SK-N-SH treated with all-trans-retinoic acid at 6 μM for 48 hours (cell line): ENCODE data around the gene LRRC2.

ENCODE experiments used
- ATAC-seq: fragments of 200-7000 bp; cut with Tn5 transposase; 3 replicates; pipeline ENCODE4 v1.9.1; 2020; ENCODE audit warnings: mild to moderate bottlenecking, moderate library complexity
- ARNTL ChIP-seq: fragments of 450-650 bp; formaldehyde crosslinking; IDR thresholded peaks from 2 replicates; pipeline ENCODE4 v1.5.0; 2020; ENCODE audit warnings: low read depth, mild to moderate bottlenecking, moderate library complexity, borderline replicate concordance
- BACH2 ChIP-seq: fragments of 250-450 bp; sonication (Bioruptor Pico); IDR thresholded peaks from 2 replicates; pipeline ENCODE4 v1.9.0; 2021; ENCODE audit warnings: mild to moderate bottlenecking, borderline replicate concordance
- CSDC2 ChIP-seq: fragments of 250-450 bp; sonication (Bioruptor Pico); IDR thresholded peaks from 2 replicates; pipeline ENCODE4 v1.5.0; 2020; ENCODE audit warnings: mild to moderate bottlenecking, moderate library complexity
- ESRRG ChIP-seq: fragments of 250-450 bp; sonication (Bioruptor Pico); IDR thresholded peaks from 2 replicates; pipeline ENCODE4 v1.6.1; 2021; ENCODE audit warnings: mild to moderate bottlenecking
- GLIS3 ChIP-seq: fragments of 250-450 bp; sonication (Bioruptor Pico); IDR thresholded peaks from 2 replicates; pipeline ENCODE4 v1.5.0; 2020; ENCODE audit warnings: mild to moderate bottlenecking, moderate library complexity
- ISL1 ChIP-seq: fragments of 250-450 bp; sonication (Bioruptor Pico); IDR thresholded peaks from 2 replicates; pipeline ENCODE4 v2.1.2; 2022; ENCODE audit warnings: mild to moderate bottlenecking, moderate library complexity
- OSR1 ChIP-seq: fragments of 250-450 bp; sonication (Bioruptor Pico); IDR thresholded peaks from 2 replicates; pipeline ENCODE4 v1.8.0; 2022; ENCODE audit warnings: moderate library complexity, mild to moderate bottlenecking, inconsistent platforms
- PPARA ChIP-seq: fragments of 250-450 bp; sonication (Bioruptor Pico); IDR thresholded peaks from 2 replicates; pipeline ENCODE4 v1.5.0; 2020; ENCODE audit warnings: mild to moderate bottlenecking, borderline replicate concordance
- RARB ChIP-seq: fragments of 250-450 bp; sonication (Bioruptor Pico); IDR thresholded peaks from 2 replicates; pipeline ENCODE4 v1.8.0; 2021; ENCODE audit warnings: mild to moderate bottlenecking, moderate library complexity
- SNAI2 ChIP-seq: fragments of 250-450 bp; sonication (Bioruptor Pico); IDR thresholded peaks from 2 replicates; pipeline ENCODE4 v1.5.0; 2020; ENCODE audit warnings: mild to moderate bottlenecking, moderate library complexity
- TCF4 ChIP-seq: fragments of 250-450 bp; sonication (Bioruptor Pico); IDR thresholded peaks from 2 replicates; pipeline ENCODE4 v1.8.0; 2021; ENCODE audit warnings: mild to moderate bottlenecking, moderate library complexity, borderline replicate concordance
- TOX ChIP-seq: fragments of 250-450 bp; sonication (Bioruptor Pico); IDR thresholded peaks from 2 replicates; pipeline ENCODE4 v1.8.0; 2021; ENCODE audit warnings: mild to moderate bottlenecking, moderate library complexity, borderline replicate concordance
- ZC3H10 ChIP-seq: fragments of 250-450 bp; sonication (Bioruptor Pico); IDR thresholded peaks from 2 replicates; pipeline ENCODE4 v1.5.1; 2021; ENCODE audit warnings: mild to moderate bottlenecking, moderate library complexity
- ZFP3 ChIP-seq: fragments of 250-450 bp; sonication (Bioruptor Pico); IDR thresholded peaks from 2 replicates; pipeline ENCODE4 v1.5.0; 2020; ENCODE audit warnings: mild to moderate bottlenecking, moderate library complexity
- ZFP30 ChIP-seq: fragments of 450-650 bp; formaldehyde crosslinking; IDR thresholded peaks from 2 replicates; pipeline ENCODE4 v1.5.0; 2022; ENCODE audit warnings: mild to moderate bottlenecking, moderate library complexity
- ZNF565 ChIP-seq: fragments of 450-650 bp; formaldehyde crosslinking; conservative IDR thresholded peaks from 2 replicates; pipeline ENCODE4 v1.5.0; 2020; ENCODE audit warnings: low read depth, mild to moderate bottlenecking, moderate library complexity
- ZNF8 ChIP-seq: fragments of 450-650 bp; formaldehyde crosslinking; IDR thresholded peaks from 2 replicates; pipeline ENCODE4 v1.5.0; 2020; ENCODE audit warnings: mild to moderate bottlenecking, moderate library complexity
- TF ChIP-seq, protein P1 (sequence below): fragments of 250-450 bp; sonication (Bioruptor Pico); IDR thresholded peaks from 2 replicates; pipeline ENCODE4 v1.8.0; 2020; ENCODE audit warnings: mild to moderate bottlenecking, moderate library complexity, borderline replicate concordance
- TF ChIP-seq, protein P2 (sequence below): fragments of 250-450 bp; sonication (Bioruptor Pico); IDR thresholded peaks from 2 replicates; pipeline ENCODE4 v1.5.0; 2020; ENCODE audit warnings: mild to moderate bottlenecking, moderate library complexity
- TF ChIP-seq, protein P3 (sequence below): fragments of 250-450 bp; sonication (Bioruptor Pico); IDR thresholded peaks from 2 replicates; pipeline ENCODE4 v1.5.1; 2021; ENCODE audit warnings: mild to moderate bottlenecking, moderate library complexity
- TF ChIP-seq, protein P4 (sequence below): fragments of 250-450 bp; sonication (Bioruptor Pico); IDR thresholded peaks from 2 replicates; pipeline ENCODE4 v1.5.1; 2020; ENCODE audit warnings: low read depth, mild to moderate bottlenecking, moderate library complexity
- TF ChIP-seq, protein P5 (sequence below): fragments of 250-450 bp; sonication (Bioruptor Pico); IDR thresholded peaks from 2 replicates; pipeline ENCODE4 v1.8.0; 2021; ENCODE audit warnings: low read depth, mild to moderate bottlenecking, moderate library complexity, borderline replicate concordance

LRRC2 gene

DNA sequence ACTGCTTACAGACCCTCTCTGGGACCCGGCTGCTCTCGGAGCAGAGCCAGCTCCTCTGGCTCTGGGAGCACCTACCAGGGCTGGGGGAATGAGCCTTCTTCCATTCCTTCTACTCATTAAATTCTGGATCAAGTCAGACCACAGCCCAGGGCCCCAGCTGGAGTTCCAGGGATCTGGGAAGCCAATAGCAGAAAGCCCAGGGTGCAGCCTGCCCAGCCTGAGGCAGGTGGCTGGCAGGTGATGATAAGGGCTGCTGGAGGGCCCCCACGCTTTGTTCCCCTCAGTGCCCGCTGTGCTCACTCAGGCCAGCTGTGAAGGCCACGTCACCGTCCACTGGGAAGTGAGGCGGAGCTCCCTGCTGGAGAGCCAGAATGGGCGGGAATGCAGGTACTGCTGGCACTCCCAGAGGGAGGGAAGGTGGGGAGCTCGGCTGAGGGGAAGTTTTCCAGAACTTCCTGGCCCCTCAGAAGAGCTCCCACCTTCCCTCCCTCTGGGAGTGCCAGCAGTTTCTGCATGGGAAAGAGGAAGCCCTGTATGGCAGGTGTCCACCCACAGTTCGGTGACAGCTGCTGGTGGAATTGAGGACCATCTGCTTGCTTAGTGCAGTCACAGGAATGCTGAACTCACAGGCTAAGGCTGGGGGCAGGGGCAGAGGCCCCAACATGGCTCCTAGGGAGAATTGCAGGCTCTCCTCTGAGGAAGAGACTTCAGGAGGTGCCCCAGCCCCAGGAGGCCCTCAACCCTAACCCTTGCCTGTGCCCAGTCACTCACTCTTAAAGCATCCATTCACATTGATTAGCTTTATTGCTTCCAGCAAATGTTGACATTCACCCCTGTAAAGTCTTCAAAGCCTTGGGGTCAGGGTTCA lies 81.0 kb downstream of the LRRC2 start:
- no peak for ATAC-seq
- TF ChIP-seq ZNF8 (CRISPR knock-in tag) (no peak), ESRRG (CRISPR knock-in tag) (no peak), OSR1 (CRISPR knock-in tag) (no peak), CSDC2 (CRISPR knock-in tag) (no peak), TCF4 (no peak), GLIS3 (CRISPR knock-in tag) (no peak), ZFP30 (CRISPR knock-in tag) (no peak), ZC3H10 (CRISPR knock-in tag) (no peak), BACH2 (CRISPR knock-in tag) (no peak), ISL1 (CRISPR knock-in tag) (no peak), ARNTL (CRISPR knock-in tag) (no peak), ZFP3 (CRISPR knock-in tag) (no peak), TOX (CRISPR knock-in tag) (no peak), RARB (CRISPR knock-in tag) (no peak), SNAI2 (CRISPR knock-in tag) (no peak), ZNF565 (no peak)
- TF ChIP-seq, protein P1, sequence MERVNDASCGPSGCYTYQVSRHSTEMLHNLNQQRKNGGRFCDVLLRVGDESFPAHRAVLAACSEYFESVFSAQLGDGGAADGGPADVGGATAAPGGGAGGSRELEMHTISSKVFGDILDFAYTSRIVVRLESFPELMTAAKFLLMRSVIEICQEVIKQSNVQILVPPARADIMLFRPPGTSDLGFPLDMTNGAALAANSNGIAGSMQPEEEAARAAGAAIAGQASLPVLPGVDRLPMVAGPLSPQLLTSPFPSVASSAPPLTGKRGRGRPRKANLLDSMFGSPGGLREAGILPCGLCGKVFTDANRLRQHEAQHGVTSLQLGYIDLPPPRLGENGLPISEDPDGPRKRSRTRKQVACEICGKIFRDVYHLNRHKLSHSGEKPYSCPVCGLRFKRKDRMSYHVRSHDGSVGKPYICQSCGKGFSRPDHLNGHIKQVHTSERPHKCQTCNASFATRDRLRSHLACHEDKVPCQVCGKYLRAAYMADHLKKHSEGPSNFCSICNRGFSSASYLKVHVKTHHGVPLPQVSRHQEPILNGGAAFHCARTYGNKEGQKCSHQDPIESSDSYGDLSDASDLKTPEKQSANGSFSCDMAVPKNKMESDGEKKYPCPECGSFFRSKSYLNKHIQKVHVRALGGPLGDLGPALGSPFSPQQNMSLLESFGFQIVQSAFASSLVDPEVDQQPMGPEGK (CRISPR knock-in tag) = no peak
- TF ChIP-seq, protein P2, sequence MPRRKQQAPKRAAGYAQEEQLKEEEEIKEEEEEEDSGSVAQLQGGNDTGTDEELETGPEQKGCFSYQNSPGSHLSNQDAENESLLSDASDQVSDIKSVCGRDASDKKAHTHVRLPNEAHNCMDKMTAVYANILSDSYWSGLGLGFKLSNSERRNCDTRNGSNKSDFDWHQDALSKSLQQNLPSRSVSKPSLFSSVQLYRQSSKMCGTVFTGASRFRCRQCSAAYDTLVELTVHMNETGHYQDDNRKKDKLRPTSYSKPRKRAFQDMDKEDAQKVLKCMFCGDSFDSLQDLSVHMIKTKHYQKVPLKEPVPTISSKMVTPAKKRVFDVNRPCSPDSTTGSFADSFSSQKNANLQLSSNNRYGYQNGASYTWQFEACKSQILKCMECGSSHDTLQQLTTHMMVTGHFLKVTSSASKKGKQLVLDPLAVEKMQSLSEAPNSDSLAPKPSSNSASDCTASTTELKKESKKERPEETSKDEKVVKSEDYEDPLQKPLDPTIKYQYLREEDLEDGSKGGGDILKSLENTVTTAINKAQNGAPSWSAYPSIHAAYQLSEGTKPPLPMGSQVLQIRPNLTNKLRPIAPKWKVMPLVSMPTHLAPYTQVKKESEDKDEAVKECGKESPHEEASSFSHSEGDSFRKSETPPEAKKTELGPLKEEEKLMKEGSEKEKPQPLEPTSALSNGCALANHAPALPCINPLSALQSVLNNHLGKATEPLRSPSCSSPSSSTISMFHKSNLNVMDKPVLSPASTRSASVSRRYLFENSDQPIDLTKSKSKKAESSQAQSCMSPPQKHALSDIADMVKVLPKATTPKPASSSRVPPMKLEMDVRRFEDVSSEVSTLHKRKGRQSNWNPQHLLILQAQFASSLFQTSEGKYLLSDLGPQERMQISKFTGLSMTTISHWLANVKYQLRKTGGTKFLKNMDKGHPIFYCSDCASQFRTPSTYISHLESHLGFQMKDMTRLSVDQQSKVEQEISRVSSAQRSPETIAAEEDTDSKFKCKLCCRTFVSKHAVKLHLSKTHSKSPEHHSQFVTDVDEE (CRISPR knock-in tag) = no peak
- TF ChIP-seq, protein P3, sequence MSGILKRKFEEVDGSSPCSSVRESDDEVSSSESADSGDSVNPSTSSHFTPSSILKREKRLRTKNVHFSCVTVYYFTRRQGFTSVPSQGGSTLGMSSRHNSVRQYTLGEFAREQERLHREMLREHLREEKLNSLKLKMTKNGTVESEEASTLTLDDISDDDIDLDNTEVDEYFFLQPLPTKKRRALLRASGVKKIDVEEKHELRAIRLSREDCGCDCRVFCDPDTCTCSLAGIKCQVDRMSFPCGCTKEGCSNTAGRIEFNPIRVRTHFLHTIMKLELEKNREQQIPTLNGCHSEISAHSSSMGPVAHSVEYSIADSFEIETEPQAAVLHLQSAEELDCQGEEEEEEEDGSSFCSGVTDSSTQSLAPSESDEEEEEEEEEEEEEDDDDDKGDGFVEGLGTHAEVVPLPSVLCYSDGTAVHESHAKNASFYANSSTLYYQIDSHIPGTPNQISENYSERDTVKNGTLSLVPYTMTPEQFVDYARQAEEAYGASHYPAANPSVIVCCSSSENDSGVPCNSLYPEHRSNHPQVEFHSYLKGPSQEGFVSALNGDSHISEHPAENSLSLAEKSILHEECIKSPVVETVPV (CRISPR knock-in tag) = no peak
- TF ChIP-seq, protein P4, sequence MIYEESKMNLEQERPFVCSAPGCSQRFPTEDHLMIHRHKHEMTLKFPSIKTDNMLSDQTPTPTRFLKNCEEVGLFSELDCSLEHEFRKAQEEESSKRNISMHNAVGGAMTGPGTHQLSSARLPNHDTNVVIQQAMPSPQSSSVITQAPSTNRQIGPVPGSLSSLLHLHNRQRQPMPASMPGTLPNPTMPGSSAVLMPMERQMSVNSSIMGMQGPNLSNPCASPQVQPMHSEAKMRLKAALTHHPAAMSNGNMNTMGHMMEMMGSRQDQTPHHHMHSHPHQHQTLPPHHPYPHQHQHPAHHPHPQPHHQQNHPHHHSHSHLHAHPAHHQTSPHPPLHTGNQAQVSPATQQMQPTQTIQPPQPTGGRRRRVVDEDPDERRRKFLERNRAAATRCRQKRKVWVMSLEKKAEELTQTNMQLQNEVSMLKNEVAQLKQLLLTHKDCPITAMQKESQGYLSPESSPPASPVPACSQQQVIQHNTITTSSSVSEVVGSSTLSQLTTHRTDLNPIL (CRISPR knock-in tag) = no peak

DNA sequence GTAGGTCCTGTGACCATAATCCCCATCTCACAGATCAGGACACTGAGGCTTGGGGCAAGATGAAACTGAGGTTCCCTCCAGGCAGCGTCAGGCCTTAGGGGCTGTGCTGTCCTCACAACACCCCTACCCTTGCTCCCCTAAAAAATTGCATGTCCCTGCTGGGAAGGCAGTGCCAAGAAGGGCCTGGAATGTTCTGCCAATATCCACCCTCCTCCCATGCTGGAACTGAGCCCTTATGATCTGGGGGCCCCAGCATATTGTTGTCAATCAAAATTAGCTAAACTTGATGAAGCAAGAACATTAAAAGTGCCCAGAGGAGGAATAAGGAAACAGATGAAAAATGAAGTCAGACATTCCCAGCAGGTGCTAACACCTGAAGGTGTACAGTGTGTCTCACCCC lies 81.7 kb downstream of the LRRC2 start:
- ATAC-seq = no peak
- TF ChIP-seq, protein P2 (CRISPR knock-in tag) = no peak
- no peak for TF ChIP-seq ISL1 (CRISPR knock-in tag)
- TF ChIP-seq, protein P4 (CRISPR knock-in tag) = no peak
- no peak for TF ChIP-seq BACH2 (CRISPR knock-in tag)
- TF ChIP-seq ZNF8 (CRISPR knock-in tag) = no peak
- TF ChIP-seq CSDC2 (CRISPR knock-in tag) = no peak
- TF ChIP-seq ZNF565 = no peak
- TF ChIP-seq ARNTL (CRISPR knock-in tag) = no peak
- no peak for TF ChIP-seq OSR1 (CRISPR knock-in tag)
- TF ChIP-seq ZFP3 (CRISPR knock-in tag) = no peak
- TF ChIP-seq, protein P3 (CRISPR knock-in tag) = no peak
- TF ChIP-seq ESRRG (CRISPR knock-in tag) = no peak
- no peak for TF ChIP-seq PPARA (CRISPR knock-in tag)
- TF ChIP-seq TCF4 = no peak
- no peak for TF ChIP-seq ZFP30 (CRISPR knock-in tag)
- no peak for TF ChIP-seq TOX (CRISPR knock-in tag)
- TF ChIP-seq, protein P5, sequence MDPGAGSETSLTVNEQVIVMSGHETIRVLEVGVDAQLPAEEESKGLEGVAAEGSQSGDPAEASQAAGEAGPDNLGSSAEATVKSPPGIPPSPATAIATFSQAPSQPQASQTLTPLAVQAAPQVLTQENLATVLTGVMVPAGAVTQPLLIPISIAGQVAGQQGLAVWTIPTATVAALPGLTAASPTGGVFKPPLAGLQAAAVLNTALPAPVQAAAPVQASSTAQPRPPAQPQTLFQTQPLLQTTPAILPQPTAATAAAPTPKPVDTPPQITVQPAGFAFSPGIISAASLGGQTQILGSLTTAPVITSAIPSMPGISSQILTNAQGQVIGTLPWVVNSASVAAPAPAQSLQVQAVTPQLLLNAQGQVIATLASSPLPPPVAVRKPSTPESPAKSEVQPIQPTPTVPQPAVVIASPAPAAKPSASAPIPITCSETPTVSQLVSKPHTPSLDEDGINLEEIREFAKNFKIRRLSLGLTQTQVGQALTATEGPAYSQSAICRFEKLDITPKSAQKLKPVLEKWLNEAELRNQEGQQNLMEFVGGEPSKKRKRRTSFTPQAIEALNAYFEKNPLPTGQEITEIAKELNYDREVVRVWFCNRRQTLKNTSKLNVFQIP (CRISPR knock-in tag) = no peak
- no peak for TF ChIP-seq ZC3H10 (CRISPR knock-in tag)
